B cell (primary cell): Measurements from ENCODE around the gene PACC1. TPM values are rescaled to one million over a fixed set of nuclear protein-coding genes. Genes with fewer than 3 reads are reported as not detected.

Experiments
- ATAC-seq: fragments of 200-7000 bp; cut with Tn5 transposase; one replicate; pipeline ENCODE4 v1.10.0; 2021; ENCODE audit warnings: low read depth, mild to moderate bottlenecking, moderate number of reproducible peaks, moderate library complexity
- CTCF ChIA-PET: fragments of 350-600 bp; sonication (Branson Sonifier 250); formaldehyde crosslinking; loops from one replicate; lab custom pipeline; 2021; ENCODE audit warnings: antibody characterized with exemption, inconsistent platforms; lab: Charles Lee
- POLR2A ChIA-PET: fragments of 350-600 bp; sonication (Branson Sonifier 250); formaldehyde crosslinking; loops from one replicate; lab custom pipeline; 2021; ENCODE audit warnings: antibody characterized with exemption; lab: Charles Lee
- DNase-seq: peaks from one replicate; pipeline ENCODE4 v3.0.0; 2013
- H2AFZ ChIP-seq: 2 replicates; pipeline ENCODE4 v1.6.1; 2012; ENCODE audit warnings: mild to moderate bottlenecking, low read depth, low read length; ENCODE audit not compliant: insufficient read depth, poor library complexity, severe bottlenecking
- H3K27ac ChIP-seq, 2 donors: 1 replicate in 1 of 2; 2 replicates in 1 of 2; pipeline ENCODE4 v1.5.1; 2012 to 2013; ENCODE audit warnings: low read length in 2 of 2, mild to moderate bottlenecking in 2 of 2, moderate library complexity in 1 of 2
- H3K27me3 ChIP-seq, 4 experiments: fragments of 200-600 bp in 1 of 4; sonication (generic) in 1 of 4; replicated peaks in 1 of 4; 1 replicate in 2 of 4; 2 replicates in 2 of 4; pipeline versions ENCODE4 v1.6.1 to v1.7.0; 2013 to 2016; ENCODE audit warnings: low read length in 3 of 4, mild to moderate bottlenecking in 2 of 4, mixed read lengths in 1 of 4, moderate library complexity in 1 of 4; ENCODE audit not compliant: insufficient read depth in 4 of 4, control insufficient read depth in 3 of 4; ENCODE audit errors: control extremely low read depth in 1 of 4
- H3K36me3 ChIP-seq, 2 experiments: replicated peaks in 1 of 2; 1 replicate in 1 of 2; 2 replicates in 1 of 2; pipeline versions ENCODE4 v1.6.1 to v1.7.1; 2013; ENCODE audit warnings: low read length in 1 of 2; ENCODE audit not compliant: insufficient read depth in 2 of 2, control insufficient read depth in 1 of 2; ENCODE audit errors: control extremely low read depth in 1 of 2, extremely low read depth in 1 of 2
- H3K4me1 ChIP-seq, 2 donors: fragments of 200-600 bp in 1 of 2; sonication (generic) in 1 of 2; 1 replicate in 1 of 2; 2 replicates in 1 of 2; pipeline versions ENCODE4 v1.5.1 to v1.6.1; 2013 to 2017; ENCODE audit warnings: low read length in 2 of 2; ENCODE audit not compliant: control insufficient read depth in 2 of 2, insufficient read depth in 2 of 2
- H3K4me2 ChIP-seq: replicated peaks from 2 replicates; pipeline ENCODE3; 2012; ENCODE audit warnings: mild to moderate bottlenecking, low read depth, low read length; ENCODE audit not compliant: poor library complexity, severe bottlenecking
- H3K4me3 ChIP-seq, 5 experiments: fragments of 200-600 bp in 1 of 5; sonication (generic) in 1 of 5; 1 replicate in 3 of 5; 2 replicates in 2 of 5; pipeline versions ENCODE4 v1.5.1 to v1.7.0; 2011 to 2016; ENCODE audit warnings: low read length in 4 of 5, mild to moderate bottlenecking in 4 of 5, low read depth in 2 of 5, control low read depth in 1 of 5, moderate library complexity in 1 of 5; ENCODE audit not compliant: insufficient read depth in 1 of 5; ENCODE audit errors: control extremely low read depth in 1 of 5, extremely low read depth in 1 of 5
- H3K79me2 ChIP-seq: fragments of 200-600 bp; sonication (generic); one replicate; pipeline ENCODE4 v1.6.0; 2016; ENCODE audit warnings: low read length; ENCODE audit not compliant: control insufficient read depth, insufficient read depth
- H3K9ac ChIP-seq: fragments of 200-600 bp; sonication (generic); 2 replicates; pipeline ENCODE4 v1.6.1; 2017; ENCODE audit warnings: mild to moderate bottlenecking, low read length, moderate library complexity
- H3K9me3 ChIP-seq, 3 donors: one replicate each; pipeline versions ENCODE4 v1.6.1 to v1.7.1; 2013; ENCODE audit warnings: low read length in 2 of 3; ENCODE audit not compliant: control insufficient read depth in 2 of 3, insufficient read depth in 1 of 3; ENCODE audit errors: control extremely low read depth in 1 of 3
- H4K20me1 ChIP-seq: 2 replicates; pipeline ENCODE4 v1.6.0; 2012; ENCODE audit warnings: mild to moderate bottlenecking, low read length; ENCODE audit not compliant: insufficient read depth, control insufficient read depth, poor library complexity, severe bottlenecking
- H3K27ac Mint-ChIP-seq: one replicate; pipeline ENCODE4 v1.8.0; 2021; ENCODE audit warnings: mixed read lengths
- H3K27me3 Mint-ChIP-seq: one replicate; pipeline ENCODE4 v1.8.0; 2021; ENCODE audit warnings: mixed read lengths
- H3K4me1 Mint-ChIP-seq: one replicate; pipeline ENCODE4 v1.8.0; 2021; ENCODE audit warnings: mixed read lengths
- H3K4me3 Mint-ChIP-seq: one replicate; pipeline ENCODE4 v1.8.0; 2021; ENCODE audit warnings: mixed read lengths
- H3K9me3 Mint-ChIP-seq: one replicate; pipeline ENCODE4 v1.8.0; 2022; ENCODE audit warnings: mixed read lengths; ENCODE audit not compliant: insufficient read depth
- EZH2 ChIP-seq: IDR thresholded peaks from 2 replicates; pipeline ENCODE4 v1.6.1; 2012; ENCODE audit warnings: borderline replicate concordance, low read depth, mild to moderate bottlenecking, moderate library complexity, low read length; ENCODE audit not compliant: insufficient read depth, poor library complexity, severe bottlenecking
- WGBS: methylation state at CpG from one replicate; pipeline ENCODE4 v1.1.5; 2013; ENCODE audit warnings: missing lambda C conversion rate; ENCODE audit not compliant: insufficient coverage; 5-methylcytosine and 5-hydroxymethylcytosine counted together
- intact Hi-C: fragments of 100-400 bp; cut with micrococcal nuclease; formaldehyde crosslinking; loops from one replicate; pipeline ENCODE4 v1.10.0; 2022
- polyA plus RNA-seq: library from polyadenylated mRNA; depleted of rRNA; stranded (reverse); fragments of >200 nt; gene quantifications from 2 replicates; pipeline ENCODE4 v1.2.3, GENCODE V29; 2012
- total RNA-seq, 2 donors: library from RNA; stranded (reverse); fragments of 120-200 nt in 1 of 2; gene quantifications; 1 replicate in 1 of 2; 2 replicates in 1 of 2; pipeline versions ENCODE4 v1.2.3 to v1.2.4, GENCODE V29; 2013 to 2022
- TF ChIP-seq, protein P1 (sequence below): fragments of 200-600 bp; IDR thresholded peaks from one replicate; pipeline ENCODE4 v1.8.0; 2022; ENCODE audit warnings: antibody characterized with exemption, mild to moderate bottlenecking

PACC1 gene
- total and polyA plus RNA-seq, 2 donors (not counting 1 experiment from before 2014, with no cell fraction given), result 15.9 to 18.3 TPM

DNA sequence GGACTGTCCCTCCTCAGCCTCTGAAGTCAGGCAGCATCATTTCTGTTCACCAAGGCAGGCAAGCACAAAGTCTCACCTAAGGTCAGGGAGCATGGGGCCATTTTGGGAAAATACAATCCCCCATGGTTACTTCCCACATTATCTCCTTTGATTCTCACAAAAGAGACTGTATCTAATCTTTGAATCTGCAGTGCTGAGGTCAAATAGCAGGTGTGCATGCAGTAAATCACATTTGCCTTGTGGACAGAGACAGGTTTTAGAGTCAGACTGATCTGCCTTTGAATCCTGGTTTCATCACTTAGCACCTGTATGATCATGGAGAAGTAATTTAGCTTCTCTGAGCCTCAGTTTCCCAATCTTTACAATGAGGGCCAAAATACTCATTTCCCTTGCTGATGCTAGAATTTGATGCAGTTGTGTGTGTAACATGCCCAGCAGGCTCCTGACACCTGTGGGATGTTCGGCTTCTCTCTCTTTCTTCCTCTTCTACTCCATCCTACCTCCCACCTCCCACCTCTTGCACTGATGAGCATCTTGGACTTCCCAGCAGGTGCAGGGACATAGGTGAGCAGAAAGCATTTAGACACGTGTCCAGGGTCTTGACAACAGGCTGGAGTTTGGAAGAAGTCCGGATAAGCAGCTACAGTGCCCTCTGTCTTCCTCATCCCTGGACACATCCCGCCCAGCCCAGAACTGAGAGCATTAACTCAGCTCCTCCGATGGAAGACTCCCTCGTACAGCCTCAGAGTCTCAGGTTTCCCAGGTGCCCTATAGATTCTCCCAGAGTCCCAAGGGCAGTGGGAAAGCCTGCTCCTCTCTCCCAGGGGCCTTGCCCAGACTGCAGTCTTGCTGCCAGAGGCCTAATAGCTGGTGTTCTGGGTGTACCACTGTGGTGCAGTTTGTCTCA is 37.0 kb upstream of the PACC1 start:
- Histone ChIP-seq H4K20me1 (no peaks in the 10 kb centered on the region), H3K4me3 (no peak overlapping the region), H2AFZ (no peak overlapping the region), H3K36me3 (no peaks in the 10 kb centered on the region), H3K9ac (no peak overlapping the region), H3K79me2 (no peaks in the 10 kb centered on the region), H3K4me1 (peaks cover 0 to 6% of the 10 kb centered on the region in 2 donors), H3K27me3 (no peaks in the 10 kb centered on the region), H3K27ac (no peak overlapping the region), H3K4me2 (no peak overlapping the region), H3K9me3 (no peaks in the 10 kb centered on the region)
- ATAC-seq (no peak), DNase-seq (no peak)
- no peak for TF ChIP-seq EZH2
- TF ChIP-seq, protein P1, sequence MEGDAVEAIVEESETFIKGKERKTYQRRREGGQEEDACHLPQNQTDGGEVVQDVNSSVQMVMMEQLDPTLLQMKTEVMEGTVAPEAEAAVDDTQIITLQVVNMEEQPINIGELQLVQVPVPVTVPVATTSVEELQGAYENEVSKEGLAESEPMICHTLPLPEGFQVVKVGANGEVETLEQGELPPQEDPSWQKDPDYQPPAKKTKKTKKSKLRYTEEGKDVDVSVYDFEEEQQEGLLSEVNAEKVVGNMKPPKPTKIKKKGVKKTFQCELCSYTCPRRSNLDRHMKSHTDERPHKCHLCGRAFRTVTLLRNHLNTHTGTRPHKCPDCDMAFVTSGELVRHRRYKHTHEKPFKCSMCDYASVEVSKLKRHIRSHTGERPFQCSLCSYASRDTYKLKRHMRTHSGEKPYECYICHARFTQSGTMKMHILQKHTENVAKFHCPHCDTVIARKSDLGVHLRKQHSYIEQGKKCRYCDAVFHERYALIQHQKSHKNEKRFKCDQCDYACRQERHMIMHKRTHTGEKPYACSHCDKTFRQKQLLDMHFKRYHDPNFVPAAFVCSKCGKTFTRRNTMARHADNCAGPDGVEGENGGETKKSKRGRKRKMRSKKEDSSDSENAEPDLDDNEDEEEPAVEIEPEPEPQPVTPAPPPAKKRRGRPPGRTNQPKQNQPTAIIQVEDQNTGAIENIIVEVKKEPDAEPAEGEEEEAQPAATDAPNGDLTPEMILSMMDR, result no peak
- Mint-ChIP-seq H3K27ac (no peak overlapping the region), H3K4me3 (no peak overlapping the region), H3K4me1 (no peaks in the 10 kb centered on the region), H3K9me3 (no peaks in the 10 kb centered on the region), H3K27me3 (no peaks in the 10 kb centered on the region)
- intact Hi-C loops, result no loop called here
- WGBS, result 90% methylated on average over 5 of the region's 6 CpGs
- ChIA-PET CTCF (interaction anchor here (0.9 to 8.2 kb wide), 6 partner anchors 13 to 390 kb away, joined by 3 to 364 read pairs (median 4); no protein-coding TSS in a partner anchor), POLR2A (no interaction called here)

DNA sequence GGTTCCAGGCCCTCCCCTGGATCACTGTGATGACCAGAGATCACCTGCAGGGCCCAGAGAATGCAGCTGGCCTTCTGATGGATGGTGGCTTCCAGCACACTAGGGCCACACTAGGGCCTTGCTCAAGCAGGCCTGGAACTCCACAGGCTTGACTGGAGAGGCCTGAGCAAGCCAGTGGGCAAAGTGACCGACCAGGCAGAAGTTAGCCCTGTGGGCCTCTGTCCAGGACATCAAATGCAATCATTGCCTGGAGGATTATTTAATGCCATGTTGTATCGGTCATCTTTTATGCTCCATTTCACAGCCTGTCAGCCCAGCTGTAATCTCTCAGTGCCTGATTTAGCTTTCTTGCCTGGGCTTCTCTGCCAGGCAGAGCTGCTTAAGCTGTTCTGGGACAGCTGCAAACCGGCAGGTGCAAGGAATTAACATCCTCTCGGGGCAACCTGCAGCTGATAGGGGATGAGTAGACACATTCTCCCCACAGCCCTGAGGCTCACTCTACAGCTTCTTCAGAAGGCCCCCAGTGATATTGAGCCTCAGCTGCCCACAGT is 35.7 kb upstream of the PACC1 start:
- ChIA-PET POLR2A (no interaction called here), CTCF (interaction anchor here (1.1 to 1.3 kb wide), 3 partner anchors 14 to 388 kb away, joined by 3 to 5 read pairs (median 3); no protein-coding TSS in a partner anchor)
- ATAC-seq, result no peak
- no peaks in the 10 kb centered on the region for H3K27me3 Mint-ChIP-seq
- no peaks in the 10 kb centered on the region for H3K4me1 ChIP-seq
- H3K9me3 ChIP-seq, result no peaks in the 10 kb centered on the region
- H3K9me3 Mint-ChIP-seq, result no peaks in the 10 kb centered on the region
- no peak overlapping the region for H2AFZ ChIP-seq
- H3K27ac Mint-ChIP-seq, result no peak overlapping the region
- H3K9ac ChIP-seq, result no peak overlapping the region
- no peak for TF ChIP-seq EZH2
- TF ChIP-seq, protein P1, result no peak
- H3K27me3 ChIP-seq, result no peaks in the 10 kb centered on the region
- peaks cover 0 to 4% of the 10 kb centered on the region in 2 experiments for H3K36me3 ChIP-seq
- WGBS, result 88% methylated on average over 2 of the region's 4 CpGs
- H3K4me1 Mint-ChIP-seq, result no peaks in the 10 kb centered on the region
- no peaks in the 10 kb centered on the region for H3K79me2 ChIP-seq
- H3K27ac ChIP-seq, result no peak overlapping the region
- no peak overlapping the region for H3K4me3 Mint-ChIP-seq
- intact Hi-C loops, result no loop called here
- DNase-seq, result no peak
- H4K20me1 ChIP-seq, result no peaks in the 10 kb centered on the region
- no peak overlapping the region for H3K4me2 ChIP-seq
- no peak overlapping the region for H3K4me3 ChIP-seq
